ENCODE measurements around the gene RPP25.
A peak's percentile ranks its signal among the peaks of the same experiment; 100 is the strongest.

Gene RPP25

DNA sequence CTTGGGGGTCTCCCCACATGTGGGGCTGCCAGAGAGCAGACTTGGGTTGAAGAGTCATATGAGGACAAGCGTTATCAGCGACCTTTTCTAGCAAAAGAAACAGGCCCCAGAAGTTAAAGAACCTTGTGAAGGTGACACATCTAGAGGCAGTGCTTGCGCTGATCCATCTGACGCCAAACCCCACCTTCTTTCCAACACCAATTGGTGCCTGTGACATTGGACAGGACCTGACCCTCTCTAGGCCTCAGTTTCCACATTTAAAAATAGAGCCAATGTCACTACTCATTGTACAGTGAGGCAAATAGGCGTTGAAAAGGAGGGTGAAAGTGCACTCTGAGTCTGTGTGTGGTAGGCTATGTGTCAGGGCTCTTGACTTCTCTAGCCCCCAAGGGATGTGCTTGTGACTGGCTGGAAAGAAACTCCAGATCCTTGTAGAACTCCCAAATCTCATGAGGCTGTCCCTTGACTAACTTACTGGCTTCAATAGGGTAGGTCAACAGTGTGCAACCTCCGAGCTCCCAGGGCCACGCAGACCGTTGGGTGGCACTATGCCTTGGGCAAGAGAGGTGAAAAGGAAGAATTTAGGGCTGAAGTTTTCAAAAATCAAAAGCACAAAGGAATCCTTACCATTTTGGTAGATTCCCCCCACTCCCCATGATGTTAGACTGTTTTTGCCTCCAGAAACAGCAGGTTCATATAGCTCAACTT lies 49.3 kb downstream of the RPP25 start:
- ChIA-PET CTCF (interaction anchor here (0.9 to 1.1 kb wide), 2 partner anchors 28 to 43 kb away, joined by 3 read pairs; no protein-coding TSS in a partner anchor), POLR2A (interaction anchor here (0.7 to 3.7 kb wide), 29 partner anchors 10 to 323 kb away, joined by 3 to 35 read pairs (median 5); partner anchors contain the start of genes COX5A, MPI, RPP25 and SCAMP5)
- TF ChIP-seq CTBP1 (IDR thresholded peaks at IDR 0.05; ENCODE audit: borderline replicate concordance) (no peak), SP1 (IDR thresholded peaks at IDR 0.05) (no peak), ARNT (IDR thresholded peaks at IDR 0.05) (no peak), LEF1 (IDR thresholded peaks at IDR 0.05; ENCODE audit: borderline replicate concordance) (no peak), ELF4 (IDR thresholded peaks at IDR 0.05) (no peak), SUZ12 (IDR thresholded peaks at IDR 0.05) (no peak), BHLHE40 (IDR thresholded peaks at IDR 0.05; ENCODE audit: borderline replicate concordance) (no peak), FOXK2 (IDR thresholded peaks at IDR 0.05) (no peak), FOXA1 (IDR thresholded peaks at IDR 0.05) (no peak), PKNOX1 (IDR thresholded peaks at IDR 0.05) (no peak), L3MBTL2 (conservative IDR thresholded peaks at IDR 0.05) (no peak), ZNF384 (IDR thresholded peaks at IDR 0.05) (no peak), HDGF (IDR thresholded peaks at IDR 0.05; ENCODE audit: borderline replicate concordance) (no peak), NFRKB (IDR thresholded peaks at IDR 0.05) (no peak), TARDBP (IDR thresholded peaks at IDR 0.05) (no peak), FOXM1 (IDR thresholded peaks at IDR 0.05; ENCODE audit: borderline replicate concordance) (no peak)
- DNase-seq (ENCODE audit: extremely low spot score): peak; percentile 38

DNA sequence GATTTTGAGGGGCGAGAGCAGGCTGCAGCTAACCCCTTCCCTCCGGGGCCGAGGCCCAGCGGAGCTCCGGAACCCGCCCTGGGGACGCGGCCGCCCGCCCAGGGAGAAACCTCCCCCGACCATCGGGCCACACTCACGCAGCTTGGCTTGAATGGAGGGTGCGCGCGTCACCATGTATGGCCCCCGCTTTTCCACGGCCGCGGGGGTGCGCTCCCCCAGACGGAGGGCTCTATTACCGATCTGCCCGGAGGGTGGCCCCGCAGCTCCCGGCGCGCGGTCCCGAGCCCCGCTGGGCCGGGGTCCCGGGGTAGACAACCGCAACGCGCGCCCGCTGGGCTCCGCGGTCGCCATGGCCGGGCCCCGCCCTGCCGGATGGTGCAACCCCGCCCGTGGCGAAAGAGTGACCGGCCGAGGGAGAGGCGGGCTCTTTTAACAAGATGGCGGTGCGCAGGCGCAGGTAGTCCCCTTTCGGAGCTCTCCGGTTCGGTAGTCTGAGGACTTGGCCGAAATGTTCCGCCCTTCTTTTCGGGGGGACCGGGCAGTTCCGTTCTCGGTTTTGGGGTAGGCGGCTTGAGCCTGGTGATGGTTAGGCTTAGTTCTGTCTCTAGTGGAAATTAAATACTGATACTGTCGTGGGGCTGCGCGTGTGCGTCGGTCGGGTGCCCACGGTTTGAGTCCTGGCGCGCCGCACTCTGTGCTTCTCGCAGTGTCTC lies 50.0 kb downstream of the RPP25 start, which contains the start of gene FAM219B:
Gene FAM219B, minus strand, starts transcription at position 402 of the 713 bp plus-strand sequence. Its CDS starts 51 bp downstream, at position 351.
- peak; percentile 98 for DNase-seq (ENCODE audit: extremely low spot score)
- TF ChIP-seq SP1 (IDR thresholded peaks at IDR 0.05): no peak
- TF ChIP-seq FOXM1 (IDR thresholded peaks at IDR 0.05; ENCODE audit: borderline replicate concordance): peak; percentile 58; the same call in 1 of the 2 replicates
- no peak for TF ChIP-seq FOXA1 (IDR thresholded peaks at IDR 0.05)
- TF ChIP-seq ARNT (IDR thresholded peaks at IDR 0.05): no peak
- TF ChIP-seq L3MBTL2 (conservative IDR thresholded peaks at IDR 0.05): peak; percentile 51
- no peak for TF ChIP-seq ZNF384 (IDR thresholded peaks at IDR 0.05)
- TF ChIP-seq BHLHE40 (IDR thresholded peaks at IDR 0.05; ENCODE audit: borderline replicate concordance): no peak
- no peak for TF ChIP-seq TARDBP (IDR thresholded peaks at IDR 0.05)
- CTCF ChIA-PET: interaction anchor here (0.9 to 1.1 kb wide), 2 partner anchors 29 to 44 kb away, joined by 3 read pairs; no protein-coding TSS in a partner anchor

DNA sequence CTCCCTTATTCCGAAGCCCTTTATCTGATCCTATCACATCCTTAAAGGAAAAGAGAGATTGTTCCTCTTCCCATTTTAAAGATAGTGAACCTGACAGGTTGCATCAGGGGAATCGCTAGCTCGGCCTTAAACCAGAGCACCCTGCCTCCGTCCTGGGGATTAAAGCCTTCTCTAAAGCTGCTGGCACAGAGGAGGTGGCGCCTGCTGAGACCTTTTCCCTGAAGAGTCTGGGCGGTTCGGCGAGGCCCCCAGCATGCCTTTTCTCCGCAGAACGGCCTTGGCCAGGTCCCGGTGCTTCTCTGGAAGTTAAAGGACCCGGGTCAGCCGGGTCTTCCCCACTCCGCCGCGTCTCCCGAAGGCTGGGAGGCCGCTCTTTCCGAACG lies 50.5 kb downstream of the RPP25 start:
- DNase-seq (ENCODE audit: extremely low spot score): no peak
- POLR2A ChIA-PET: interaction anchor here (0.5 to 3.7 kb wide), 34 partner anchors 9 to 355 kb away, joined by 3 to 35 read pairs (median 5); partner anchors contain the start of genes COX5A, MPI, RPP25 and SCAMP2
- CTCF ChIA-PET: interaction anchor here (1.1 kb wide), 1 partner anchor 44 kb away, joined by 3 read pairs; no protein-coding TSS in a partner anchor
- 0 out of 2 replicates have a peak, but pooled peaks have one; percentile 11 for TF ChIP-seq HDGF (IDR thresholded peaks at IDR 0.05; ENCODE audit: borderline replicate concordance)
- no peak for TF ChIP-seq SUZ12 (IDR thresholded peaks at IDR 0.05)
- TF ChIP-seq TARDBP (IDR thresholded peaks at IDR 0.05): no peak
- TF ChIP-seq L3MBTL2 (conservative IDR thresholded peaks at IDR 0.05): no peak
- TF ChIP-seq FOXM1 (IDR thresholded peaks at IDR 0.05; ENCODE audit: borderline replicate concordance): no peak

More for the DNA sequence above, 50.0 kb downstream of the RPP25 start, which contains the start of gene FAM219B:
- POLR2A ChIA-PET: interaction anchor here (0.6 to 3.7 kb wide), 34 partner anchors 10 to 356 kb away, joined by 3 to 35 read pairs (median 5); partner anchors contain the start of genes COX5A, MPI, RPP25 and SCAMP2

All from HEK293T (cell line).